ENCODE results near the gene CDKAL1. TPM values are rescaled to one million over a fixed set of nuclear protein-coding genes. Genes with fewer than 3 reads are reported as not detected.
A peak's percentile ranks its signal among the peaks of the same experiment; 100 is the strongest.

Gene CDKAL1
- total and polyA plus RNA-seq, 2 of the 13 experiments (the other 11 are each of a cell fraction or from before 2014, with no cell fraction given): 9.5 to 27.7 TPM

DNA sequence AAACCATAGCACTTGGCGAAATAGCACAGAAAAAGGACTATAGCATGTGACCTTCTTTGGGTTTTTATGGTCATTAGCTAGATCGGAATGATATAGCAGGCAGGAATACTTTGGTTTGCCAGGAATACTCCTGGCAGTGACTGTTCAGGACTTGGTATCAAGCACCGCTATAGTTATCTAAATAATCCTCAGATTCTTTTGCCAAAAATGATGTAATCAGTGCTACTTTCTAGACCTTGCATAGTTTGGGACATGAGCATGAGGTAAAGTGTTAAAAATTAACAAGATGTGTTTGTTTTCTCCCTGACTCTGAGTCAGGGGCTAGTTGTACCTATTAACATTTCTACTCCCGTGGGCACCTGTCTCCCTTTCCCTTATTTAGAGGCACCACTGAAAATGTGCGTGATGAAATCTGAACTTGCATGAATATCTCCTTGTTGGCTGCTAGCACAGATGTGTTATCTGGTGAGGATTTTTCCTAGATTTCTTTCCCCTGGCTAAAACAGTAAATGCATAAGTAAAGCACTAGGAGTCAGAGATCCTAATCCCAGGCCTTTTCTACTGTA lies 511.0 kb downstream of the CDKAL1 start (continued):
- TF ChIP-seq, protein P1, sequence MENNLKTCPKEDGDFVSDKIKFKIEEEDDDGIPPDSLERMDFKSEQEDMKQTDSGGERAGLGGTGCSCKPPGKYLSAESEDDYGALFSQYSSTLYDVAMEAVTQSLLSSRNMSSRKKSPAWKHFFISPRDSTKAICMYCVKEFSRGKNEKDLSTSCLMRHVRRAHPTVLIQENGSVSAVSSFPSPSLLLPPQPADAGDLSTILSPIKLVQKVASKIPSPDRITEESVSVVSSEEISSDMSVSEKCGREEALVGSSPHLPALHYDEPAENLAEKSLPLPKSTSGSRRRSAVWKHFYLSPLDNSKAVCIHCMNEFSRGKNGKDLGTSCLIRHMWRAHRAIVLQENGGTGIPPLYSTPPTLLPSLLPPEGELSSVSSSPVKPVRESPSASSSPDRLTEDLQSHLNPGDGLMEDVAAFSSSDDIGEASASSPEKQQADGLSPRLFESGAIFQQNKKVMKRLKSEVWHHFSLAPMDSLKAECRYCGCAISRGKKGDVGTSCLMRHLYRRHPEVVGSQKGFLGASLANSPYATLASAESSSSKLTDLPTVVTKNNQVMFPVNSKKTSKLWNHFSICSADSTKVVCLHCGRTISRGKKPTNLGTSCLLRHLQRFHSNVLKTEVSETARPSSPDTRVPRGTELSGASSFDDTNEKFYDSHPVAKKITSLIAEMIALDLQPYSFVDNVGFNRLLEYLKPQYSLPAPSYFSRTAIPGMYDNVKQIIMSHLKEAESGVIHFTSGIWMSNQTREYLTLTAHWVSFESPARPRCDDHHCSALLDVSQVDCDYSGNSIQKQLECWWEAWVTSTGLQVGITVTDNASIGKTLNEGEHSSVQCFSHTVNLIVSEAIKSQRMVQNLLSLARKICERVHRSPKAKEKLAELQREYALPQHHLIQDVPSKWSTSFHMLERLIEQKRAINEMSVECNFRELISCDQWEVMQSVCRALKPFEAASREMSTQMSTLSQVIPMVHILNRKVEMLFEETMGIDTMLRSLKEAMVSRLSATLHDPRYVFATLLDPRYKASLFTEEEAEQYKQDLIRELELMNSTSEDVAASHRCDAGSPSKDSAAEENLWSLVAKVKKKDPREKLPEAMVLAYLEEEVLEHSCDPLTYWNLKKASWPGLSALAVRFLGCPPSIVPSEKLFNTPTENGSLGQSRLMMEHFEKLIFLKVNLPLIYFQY (CRISPR knock-in tag; IDR thresholded peaks at IDR 0.05; ENCODE audit: borderline replicate concordance): no peak
- TF ChIP-seq, protein P2, sequence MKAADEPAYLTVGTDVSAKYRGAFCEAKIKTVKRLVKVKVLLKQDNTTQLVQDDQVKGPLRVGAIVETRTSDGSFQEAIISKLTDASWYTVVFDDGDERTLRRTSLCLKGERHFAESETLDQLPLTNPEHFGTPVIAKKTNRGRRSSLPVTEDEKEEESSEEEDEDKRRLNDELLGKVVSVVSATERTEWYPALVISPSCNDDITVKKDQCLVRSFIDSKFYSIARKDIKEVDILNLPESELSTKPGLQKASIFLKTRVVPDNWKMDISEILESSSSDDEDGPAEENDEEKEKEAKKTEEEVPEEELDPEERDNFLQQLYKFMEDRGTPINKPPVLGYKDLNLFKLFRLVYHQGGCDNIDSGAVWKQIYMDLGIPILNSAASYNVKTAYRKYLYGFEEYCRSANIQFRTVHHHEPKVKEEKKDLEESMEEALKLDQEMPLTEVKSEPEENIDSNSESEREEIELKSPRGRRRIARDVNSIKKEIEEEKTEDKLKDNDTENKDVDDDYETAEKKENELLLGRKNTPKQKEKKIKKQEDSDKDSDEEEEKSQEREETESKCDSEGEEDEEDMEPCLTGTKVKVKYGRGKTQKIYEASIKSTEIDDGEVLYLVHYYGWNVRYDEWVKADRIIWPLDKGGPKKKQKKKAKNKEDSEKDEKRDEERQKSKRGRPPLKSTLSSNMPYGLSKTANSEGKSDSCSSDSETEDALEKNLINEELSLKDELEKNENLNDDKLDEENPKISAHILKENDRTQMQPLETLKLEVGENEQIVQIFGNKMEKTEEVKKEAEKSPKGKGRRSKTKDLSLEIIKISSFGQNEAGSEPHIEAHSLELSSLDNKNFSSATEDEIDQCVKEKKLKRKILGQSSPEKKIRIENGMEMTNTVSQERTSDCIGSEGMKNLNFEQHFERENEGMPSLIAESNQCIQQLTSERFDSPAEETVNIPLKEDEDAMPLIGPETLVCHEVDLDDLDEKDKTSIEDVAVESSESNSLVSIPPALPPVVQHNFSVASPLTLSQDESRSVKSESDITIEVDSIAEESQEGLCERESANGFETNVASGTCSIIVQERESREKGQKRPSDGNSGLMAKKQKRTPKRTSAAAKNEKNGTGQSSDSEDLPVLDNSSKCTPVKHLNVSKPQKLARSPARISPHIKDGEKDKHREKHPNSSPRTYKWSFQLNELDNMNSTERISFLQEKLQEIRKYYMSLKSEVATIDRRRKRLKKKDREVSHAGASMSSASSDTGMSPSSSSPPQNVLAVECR (CRISPR knock-in tag; IDR thresholded peaks at IDR 0.05; ENCODE audit: borderline replicate concordance): no peak; the same call in 1 of the 2 replicates
- TF ChIP-seq ZNF225 (CRISPR knock-in tag; IDR thresholded peaks at IDR 0.05): no peak
- TF ChIP-seq KDM3A (CRISPR knock-in tag; IDR thresholded peaks at IDR 0.05; ENCODE audit: low read depth): no peak
- TF ChIP-seq ZBTB38 (CRISPR knock-in tag; IDR thresholded peaks at IDR 0.05): no peak
- no peak for TF ChIP-seq ZNF788 (CRISPR knock-in tag; IDR thresholded peaks at IDR 0.05; ENCODE audit: borderline replicate concordance)
- TF ChIP-seq ZNF761 (CRISPR knock-in tag; conservative IDR thresholded peaks at IDR 0.05): no peak
- no peak for TF ChIP-seq ZNF772 (CRISPR knock-in tag; IDR thresholded peaks at IDR 0.05)
- TF ChIP-seq DR1 (CRISPR knock-in tag; IDR thresholded peaks at IDR 0.05): no peak
- TF ChIP-seq FLYWCH1 (CRISPR knock-in tag; IDR thresholded peaks at IDR 0.05): no peak
- no peak for TF ChIP-seq ZNF44 (CRISPR knock-in tag; IDR thresholded peaks at IDR 0.05)
- TF ChIP-seq ZNF12 (CRISPR knock-in tag; IDR thresholded peaks at IDR 0.05): peak; percentile 56; the same call in 1 of the 2 replicates
- TF ChIP-seq NR2F1 (CRISPR knock-in tag; IDR thresholded peaks at IDR 0.05): no peak
- no peak for TF ChIP-seq ZNF775 (CRISPR knock-in tag; IDR thresholded peaks at IDR 0.05; ENCODE audit: borderline replicate concordance)
- no peak for TF ChIP-seq ZNF235 (CRISPR knock-in tag; IDR thresholded peaks at IDR 0.05; ENCODE audit: borderline replicate concordance)
- TF ChIP-seq ZNF562 (CRISPR knock-in tag; IDR thresholded peaks at IDR 0.05; ENCODE audit: borderline replicate concordance): no peak
- peak; percentile 68 for TF ChIP-seq FOSL2 (CRISPR knock-in tag; IDR thresholded peaks at IDR 0.05)
- no peak for TF ChIP-seq REPIN1 (CRISPR knock-in tag; IDR thresholded peaks at IDR 0.05; ENCODE audit: borderline replicate concordance, low read depth)
- TF ChIP-seq ZNF30 (CRISPR knock-in tag; IDR thresholded peaks at IDR 0.05): no peak
- TF ChIP-seq PAF1 (CRISPR knock-in tag; IDR thresholded peaks at IDR 0.05): no peak
- TF ChIP-seq ZNF644 (CRISPR knock-in tag; IDR thresholded peaks at IDR 0.05; ENCODE audit: low read depth): peak; percentile 48; the same call in 1 of the 2 replicates
- TF ChIP-seq ZBTB34 (CRISPR knock-in tag; IDR thresholded peaks at IDR 0.05): no peak
